GM21619 (cell line): Measurements from ENCODE around the gene AHDC1.
"Not testable (repeated sequence)": the region's sequence is repeated elsewhere in the genome, so short reads cannot be mapped to it uniquely, and the experiment has no call there.

Source experiments
- ATAC-seq: cut with Tn5 transposase; IDR thresholded peaks from one replicate; pipeline ENCODE4 v1.9.1; 2021; ENCODE audit not compliant: unreplicated experiment

Gene AHDC1

GRCh38 chr1:27517907-27518718, 85.8 kb downstream of the AHDC1 start:
- ATAC-seq: no peak

GRCh38 chr1:27517301-27517700, 86.6 kb downstream of the AHDC1 start:
- no peak for ATAC-seq

- no peak for ATAC-seq
Observed at GRCh38 chr1:27515626-27516025, 88.3 kb downstream of the AHDC1 start.

- no peak for ATAC-seq
Observed at GRCh38 chr1:27513958-27514357, 90.0 kb downstream of the AHDC1 start.

GRCh38 chr1:27513528-27513927, 90.4 kb downstream of the AHDC1 start:
- no peak for ATAC-seq

- ATAC-seq: no peak
Observed at GRCh38 chr1:27509127-27510080, 94.5 kb downstream of the AHDC1 start.

GRCh38 chr1:27507960-27508665, 95.8 kb downstream of the AHDC1 start:
- ATAC-seq: no peak

GRCh38 chr1:27506703-27507102, 97.2 kb downstream of the AHDC1 start:
- ATAC-seq: no peak

- ATAC-seq: no peak
Observed at GRCh38 chr1:27505420-27505680, 98.6 kb downstream of the AHDC1 start.

GRCh38 chr1:27504588-27505419, 99.1 kb downstream of the AHDC1 start:
- no peak for ATAC-seq

GRCh38 chr1:27503844-27504587, 99.9 kb downstream of the AHDC1 start:
- ATAC-seq: no peak

GRCh38 chr1:27503033-27503432, 100.9 kb downstream of the AHDC1 start:
- ATAC-seq: no peak

GRCh38 chr1:27501159-27501558, 102.8 kb downstream of the AHDC1 start:
- ATAC-seq: not testable (repeated sequence)

- ATAC-seq: no peak
Observed at GRCh38 chr1:27499142-27499541, 104.8 kb downstream of the AHDC1 start.

GRCh38 chr1:27496604-27497155, 107.3 kb downstream of the AHDC1 start:
- ATAC-seq: no peak

GRCh38 chr1:27492796-27493195, 111.1 kb downstream of the AHDC1 start:
- ATAC-seq: no peak

- no peak for ATAC-seq
Observed at GRCh38 chr1:27491748-27492700, 111.9 kb downstream of the AHDC1 start.

- peak; percentile 85 for ATAC-seq
Observed at GRCh38 chr1:27489973-27490741, 113.8 kb downstream of the AHDC1 start, which contains the start of gene WASF2. WASF2 (minus strand) TSS chr1:27490167; CDS start chr1:27428890, 61,277 bp downstream.
